ENCODE results near the gene CCNY. TPM values are rescaled to one million over a fixed set of nuclear protein-coding genes. Genes with fewer than 3 reads are reported as not detected.

CCNY gene
- total and polyA plus RNA-seq, 2 of the 13 experiments (the other 11 are each of a cell fraction or from before 2014, with no cell fraction given): 48.2 to 54.7 TPM

DNA sequence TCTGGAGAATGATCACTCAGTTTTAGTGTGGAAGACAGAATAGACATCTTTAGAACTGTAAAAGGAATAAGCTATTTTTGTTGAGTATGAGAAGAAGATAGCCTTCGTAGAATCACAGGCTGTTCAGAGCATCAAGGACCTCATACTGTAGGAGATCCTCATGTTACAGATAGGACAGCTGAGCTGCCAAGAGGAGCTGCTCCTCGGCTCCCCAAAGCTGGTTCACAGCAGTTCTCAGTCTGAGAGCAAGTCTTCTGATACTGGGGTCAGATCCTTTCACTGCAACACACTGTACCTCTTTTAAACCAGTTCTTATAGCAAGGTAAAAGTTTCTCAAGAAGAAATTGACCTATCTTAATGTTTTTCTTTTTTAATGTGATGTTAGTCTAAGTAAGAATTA lies 17.1 kb downstream of the CCNY start:
- no peak overlapping the region for H3K9ac ChIP-seq (ENCODE audit: insufficient read depth, low read depth, low read length)
- peaks cover 96% of the 10 kb centered on the region for H3K79me2 ChIP-seq (ENCODE audit: insufficient read depth, low read length)
- intact Hi-C loops (cut with micrococcal nuclease; ENCODE audit: unreplicated experiment): no loop called here
- CTCF ChIA-PET (ENCODE audit: low intra/inter-chr PET ratio, low total read pairs): no interaction called here
- no peak overlapping the region for H3K4me3 ChIP-seq (replicated peaks in 1 of 3; ENCODE audit: insufficient read depth in 1 of 3, low read depth in 2 of 3, low read length in 3 of 3)
- no peaks in the 10 kb centered on the region for H3K9me3 ChIP-seq (ENCODE audit: low read length)
- no peaks in the 10 kb centered on the region; a peak in 1 of 5 replicates for H3K36me3 ChIP-seq (replicated peaks in 1 of 2; ENCODE audit: control insufficient read depth in 1 of 2, insufficient read depth in 2 of 2, low read length in 2 of 2)
- TF ChIP-seq ZKSCAN1 (IDR thresholded peaks at IDR 0.05; ENCODE audit: low read length): no peak
- TF ChIP-seq ZNF75D (CRISPR knock-in tag; IDR thresholded peaks at IDR 0.05; ENCODE audit: borderline replicate concordance): no peak
- no peak for TF ChIP-seq MAX (IDR thresholded peaks at IDR 0.05)
- no peak for TF ChIP-seq LRRFIP1 (CRISPR knock-in tag; conservative IDR thresholded peaks at IDR 0.05)
- TF ChIP-seq ZNF782 (CRISPR knock-in tag; IDR thresholded peaks at IDR 0.05; ENCODE audit: borderline replicate concordance): no peak
- TF ChIP-seq THAP7 (CRISPR knock-in tag; IDR thresholded peaks at IDR 0.05): no peak
- no peak for TF ChIP-seq ZNF230 (CRISPR knock-in tag; IDR thresholded peaks at IDR 0.05)
- TF ChIP-seq, protein P1, sequence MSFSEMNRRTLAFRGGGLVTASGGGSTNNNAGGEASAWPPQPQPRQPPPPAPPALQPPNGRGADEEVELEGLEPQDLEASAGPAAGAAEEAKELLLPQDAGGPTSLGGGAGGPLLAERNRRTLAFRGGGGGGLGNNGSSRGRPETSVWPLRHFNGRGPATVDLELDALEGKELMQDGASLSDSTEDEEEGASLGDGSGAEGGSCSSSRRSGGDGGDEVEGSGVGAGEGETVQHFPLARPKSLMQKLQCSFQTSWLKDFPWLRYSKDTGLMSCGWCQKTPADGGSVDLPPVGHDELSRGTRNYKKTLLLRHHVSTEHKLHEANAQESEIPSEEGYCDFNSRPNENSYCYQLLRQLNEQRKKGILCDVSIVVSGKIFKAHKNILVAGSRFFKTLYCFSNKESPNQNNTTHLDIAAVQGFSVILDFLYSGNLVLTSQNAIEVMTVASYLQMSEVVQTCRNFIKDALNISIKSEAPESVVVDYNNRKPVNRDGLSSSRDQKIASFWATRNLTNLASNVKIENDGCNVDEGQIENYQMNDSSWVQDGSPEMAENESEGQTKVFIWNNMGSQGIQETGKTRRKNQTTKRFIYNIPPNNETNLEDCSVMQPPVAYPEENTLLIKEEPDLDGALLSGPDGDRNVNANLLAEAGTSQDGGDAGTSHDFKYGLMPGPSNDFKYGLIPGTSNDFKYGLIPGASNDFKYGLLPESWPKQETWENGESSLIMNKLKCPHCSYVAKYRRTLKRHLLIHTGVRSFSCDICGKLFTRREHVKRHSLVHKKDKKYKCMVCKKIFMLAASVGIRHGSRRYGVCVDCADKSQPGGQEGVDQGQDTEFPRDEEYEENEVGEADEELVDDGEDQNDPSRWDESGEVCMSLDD (CRISPR knock-in tag; IDR thresholded peaks at IDR 0.05; ENCODE audit: borderline replicate concordance): no peak
- TF ChIP-seq SOX5 (CRISPR knock-in tag; IDR thresholded peaks at IDR 0.05; ENCODE audit: borderline replicate concordance): no peak
- TF ChIP-seq PREB (CRISPR knock-in tag; IDR thresholded peaks at IDR 0.05): no peak
- TF ChIP-seq TEAD2 (CRISPR knock-in tag; IDR thresholded peaks at IDR 0.05): no peak
- TF ChIP-seq PATZ1 (CRISPR knock-in tag; IDR thresholded peaks at IDR 0.05): no peak
- no peak for TF ChIP-seq CAMTA2 (CRISPR knock-in tag; IDR thresholded peaks at IDR 0.05; ENCODE audit: borderline replicate concordance)
- TF ChIP-seq IKZF1 (IDR thresholded peaks at IDR 0.05): no peak
- TF ChIP-seq CREM (IDR thresholded peaks at IDR 0.05): no peak
- no peak for TF ChIP-seq CREM (CRISPR knock-in tag; IDR thresholded peaks at IDR 0.05)
- TF ChIP-seq PCBP1 (IDR thresholded peaks at IDR 0.05; ENCODE audit: borderline replicate concordance, low read depth, low read length): no peak
- in situ Hi-C loops (cut with HindIII; ENCODE audit: extremely low pct_ligation_motif_present, low pct_unique_long_range_greater_than_20kb): no loop called here
- POLR2A ChIA-PET: interaction anchor here (0.7 kb wide), 1 partner anchor 227 kb away, joined by 3 read pairs; no protein-coding TSS in a partner anchor
- no peak for ATAC-seq
- no peaks in the 10 kb centered on the region for H3K27me3 ChIP-seq (ENCODE audit: control insufficient read depth in 1 of 2, insufficient read depth in 2 of 2, low read length in 2 of 2)
- peaks cover 73% of the 10 kb centered on the region for H3K4me1 ChIP-seq (ENCODE audit: insufficient read depth, low read length)
- BruUV-seq (replicated peaks): no TSS peak
- H2AFZ ChIP-seq (ENCODE audit: low read length): no peak overlapping the region
- no peak overlapping the region for H3K27ac ChIP-seq (ENCODE audit: extremely low read length, insufficient read depth, low read length)
- peaks cover 12% of the 10 kb centered on the region for H4K20me1 ChIP-seq (ENCODE audit: insufficient read depth, low read length)
- WGBS (ENCODE audit: low lambda C conversion rate): 100% methylated on average over 2 of the region's 2 CpGs
- no peak for DNase-seq (ENCODE audit: low spot score)
- no peak overlapping the region for H3K4me2 ChIP-seq (ENCODE audit: low read depth, low read length)
- FAIRE-seq: no peak

Measured in HepG2 (cell line).